ENCODE data around the gene ZNF334.

ZNF334 gene

DNA sequence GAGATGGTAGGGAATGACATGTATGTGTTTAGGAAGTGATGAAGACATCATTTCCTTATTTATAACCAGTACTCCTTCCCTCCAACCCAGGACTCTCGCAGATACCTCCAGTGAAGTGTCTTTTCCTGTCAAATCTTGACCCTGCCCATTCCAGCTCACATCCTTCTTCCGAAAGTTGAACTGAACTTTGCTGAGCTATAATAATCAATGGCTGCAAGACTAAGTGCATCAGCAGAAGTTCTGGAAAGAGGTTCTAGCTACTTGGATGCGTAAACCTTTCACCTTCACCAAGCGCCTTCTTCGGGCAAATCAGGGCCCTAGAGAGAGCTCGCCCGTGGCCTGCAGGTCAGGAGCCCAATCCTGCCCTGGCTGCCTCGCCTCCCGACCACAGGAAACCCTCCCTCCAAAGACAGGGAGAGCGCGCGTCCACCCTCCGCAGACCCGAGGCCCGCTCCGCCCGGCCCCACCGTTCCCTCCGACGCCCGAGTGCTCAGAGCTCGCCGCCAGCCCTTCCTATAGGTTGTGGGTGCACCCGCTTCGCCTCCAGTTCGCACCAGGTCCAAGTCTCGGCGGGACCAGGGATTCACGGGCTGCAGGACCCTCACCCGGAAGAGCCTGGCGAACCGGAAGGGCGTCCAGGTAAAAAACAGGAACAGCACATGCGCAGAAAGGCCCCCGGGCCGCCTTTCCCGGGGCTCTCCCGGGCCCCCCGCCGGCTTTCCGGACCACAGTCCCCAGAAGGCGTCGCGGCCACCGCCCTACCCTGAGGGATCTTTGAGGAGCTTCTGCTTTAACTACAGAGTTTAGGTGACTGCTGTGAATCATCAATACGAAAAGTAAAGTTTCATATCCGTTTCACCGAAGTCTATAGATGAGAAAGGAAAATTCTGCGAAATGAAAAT lies at the start of gene ZNF334:
Gene ZNF334, minus strand, starts transcription at position 617 of the 902 bp plus-strand sequence. CDS start 1,457 bp downstream, outside the sequence.
- peak in 43 of 51 donors; percentile 7 to 81 (median 48) for DNase-seq

- DNase-seq = peak in 50 of 51 donors; percentile 29 to 92 (median 72)
Observed at GRCh38 chr20:46562373-46563169, 49.2 kb upstream of the ZNF334 start.

- no peak for DNase-seq
Observed at GRCh38 chr20:46562009-46562372, 48.6 kb upstream of the ZNF334 start.

DNA sequence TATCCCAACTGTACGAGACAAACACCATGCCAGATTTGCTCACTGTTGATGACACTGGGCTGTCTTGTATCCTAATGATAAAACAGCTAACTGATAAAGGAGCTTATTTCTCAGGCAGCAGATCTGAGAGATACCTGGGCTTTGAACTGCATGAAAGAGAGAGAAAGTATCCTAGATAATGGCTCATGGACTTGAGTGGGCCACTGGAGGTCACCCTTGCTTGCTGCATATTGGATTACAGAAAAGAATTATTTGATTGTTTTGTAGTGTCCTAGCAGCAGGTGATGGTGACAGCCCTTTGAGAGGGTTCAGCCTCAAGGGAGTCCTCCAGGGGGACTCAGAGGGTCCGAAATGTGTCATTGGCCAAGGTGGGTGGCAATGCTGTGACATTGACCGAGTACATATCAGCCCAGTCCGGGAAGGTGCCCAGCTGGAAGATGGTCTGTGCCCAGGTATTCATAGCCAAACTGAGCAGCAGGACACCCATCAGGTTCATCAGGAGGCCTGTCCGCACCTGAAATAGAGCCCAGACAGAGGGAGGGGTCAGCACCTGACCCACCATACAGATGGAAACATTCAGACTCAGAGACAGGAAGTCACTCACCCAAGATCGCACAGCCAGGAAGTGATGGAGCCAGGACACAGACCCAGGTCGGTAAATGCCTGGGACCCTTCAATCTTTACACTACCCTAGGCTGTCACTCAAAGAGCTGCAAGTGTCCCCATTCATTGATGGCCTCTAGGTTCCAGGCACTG lies 46.5 kb upstream of the ZNF334 start:
- DNase-seq = peak in 20 of 51 donors; percentile 10 to 58 (median 26)

GRCh38 chr20:46559001-46559400 lies 45.6 kb upstream of the ZNF334 start:
- no peak for DNase-seq

- DNase-seq = peak in 7 of 51 donors; percentile 12 to 54 (median 19)
Observed at GRCh38 chr20:46558511-46558959, 45.2 kb upstream of the ZNF334 start.

GRCh38 chr20:46557231-46557956 lies 44.0 kb upstream of the ZNF334 start:
- DNase-seq = no peak

DNA sequence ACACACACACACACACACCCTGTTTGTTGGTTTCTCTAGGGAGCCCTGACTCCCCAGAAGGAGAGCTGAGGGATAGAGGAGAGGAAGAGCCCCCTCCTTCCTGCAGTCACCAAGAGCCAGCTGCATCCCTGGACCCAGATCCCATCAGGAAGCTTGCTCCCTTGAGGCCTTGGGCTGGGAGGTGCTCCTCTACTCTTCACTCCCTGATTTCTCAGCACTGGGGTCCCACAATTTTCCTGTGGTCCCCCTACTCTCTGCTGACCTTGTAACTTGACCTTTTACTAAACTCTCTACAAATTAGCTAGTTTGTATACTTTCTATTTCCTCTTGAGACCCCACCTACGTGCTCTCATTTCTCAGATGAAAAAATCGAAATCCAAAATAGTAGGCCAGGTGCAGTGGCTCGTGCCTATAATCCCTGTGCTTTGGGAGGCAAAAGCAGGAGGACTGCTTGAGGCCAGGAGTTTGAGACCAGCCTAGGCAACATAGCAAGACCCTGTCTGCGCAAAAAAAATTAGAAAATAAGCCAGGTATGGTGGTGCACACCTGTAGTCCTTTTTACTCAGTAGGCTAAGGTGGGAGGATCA lies 42.1 kb upstream of the ZNF334 start:
- no peak for DNase-seq

- no peak for DNase-seq
Observed at GRCh38 chr20:46554828-46555227, 41.5 kb upstream of the ZNF334 start.

DNA sequence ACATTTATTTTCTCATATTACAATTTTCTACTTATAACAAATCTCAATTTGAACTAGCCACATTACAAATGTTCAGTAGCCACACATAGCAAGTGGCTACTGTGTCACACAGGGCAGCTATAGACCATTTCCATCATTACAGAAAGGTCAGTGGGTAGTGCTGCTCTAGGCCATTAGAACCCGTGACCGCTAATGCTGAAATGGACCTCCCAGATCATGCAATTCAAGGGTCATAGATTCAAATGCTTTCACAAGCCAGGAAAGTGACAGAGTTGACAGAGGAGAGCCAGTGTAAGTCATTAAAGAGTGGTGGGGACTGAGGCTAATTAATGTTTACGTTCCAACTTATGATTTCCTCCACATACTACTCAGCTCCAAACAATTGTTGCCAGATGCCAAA lies 40.6 kb upstream of the ZNF334 start:
- DNase-seq = no peak

- DNase-seq = no peak
Observed at GRCh38 chr20:46552460-46553420, 39.4 kb upstream of the ZNF334 start.

DNA sequence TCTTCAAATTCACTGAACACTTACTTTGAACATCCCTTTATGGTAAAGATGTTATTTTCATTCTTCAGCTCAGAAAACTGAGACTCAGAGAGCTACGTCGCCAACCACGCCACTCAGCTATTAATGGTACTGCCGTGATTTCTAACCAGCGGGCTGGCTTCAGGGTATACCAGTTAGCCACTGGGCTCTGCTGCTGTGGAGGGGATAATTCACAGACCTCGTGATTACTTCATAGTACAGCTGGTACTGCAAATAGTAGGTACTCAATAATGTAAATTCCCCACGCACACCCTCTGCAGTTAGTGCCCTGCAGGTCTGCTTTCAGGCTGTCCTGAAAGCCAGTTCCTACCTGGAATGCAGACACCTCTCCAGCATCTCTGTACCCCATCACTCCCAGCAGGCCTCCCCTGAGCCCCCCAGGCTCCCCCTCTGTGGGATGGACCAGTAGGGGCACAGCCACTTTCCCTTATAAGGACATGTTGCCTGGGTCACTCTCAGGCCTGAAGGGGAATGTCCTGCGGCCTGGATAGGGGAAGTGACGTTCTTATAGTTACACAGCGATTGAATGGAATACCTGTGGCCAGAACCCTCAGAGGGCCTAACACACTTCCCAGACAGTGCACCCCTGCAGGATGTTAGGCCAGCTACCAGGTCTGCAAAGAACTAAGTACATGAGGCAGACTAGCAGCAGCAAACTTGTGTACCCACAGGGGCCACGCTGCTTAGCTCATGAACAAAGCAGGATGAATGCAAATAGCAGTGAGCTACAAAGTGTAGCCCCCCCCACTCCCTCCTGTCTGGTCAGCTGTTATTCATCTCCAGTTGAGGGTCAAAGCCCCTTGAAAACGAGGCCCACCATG lies 38.4 kb upstream of the ZNF334 start:
- no peak for DNase-seq

DNA sequence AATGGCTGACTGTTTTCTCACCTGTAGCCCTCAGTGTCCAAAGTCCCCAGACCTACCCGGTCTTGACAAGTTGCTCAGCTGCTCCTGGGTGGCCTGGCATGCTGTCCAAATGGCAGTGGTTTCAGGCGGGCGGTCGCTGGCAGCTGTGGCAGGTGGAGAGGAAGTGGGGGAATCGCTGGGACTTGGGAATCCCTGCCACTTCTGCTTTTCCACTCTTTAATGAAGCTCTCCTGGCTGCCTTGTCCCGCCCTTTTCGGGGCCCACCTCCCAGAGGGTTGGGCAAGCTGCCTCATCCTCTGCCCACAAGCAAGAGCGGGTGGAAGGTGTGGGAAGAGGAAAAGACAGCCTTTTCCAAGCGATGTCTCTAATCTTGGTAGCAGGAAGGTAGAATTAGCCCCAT lies 37.1 kb upstream of the ZNF334 start, which contains the start of gene OCSTAMP:
Gene OCSTAMP, minus strand, starts transcription at position 194 of the 400 bp plus-strand sequence. Its CDS starts 94 bp downstream, at position 100.
- DNase-seq = no peak

GRCh38 chr20:46549188-46549972 lies 36.0 kb upstream of the ZNF334 start:
- no peak for DNase-seq

GRCh38 chr20:46548688-46549087 lies 35.3 kb upstream of the ZNF334 start:
- no peak for DNase-seq

- no peak for DNase-seq
Observed at GRCh38 chr20:46547995-46548394, 34.6 kb upstream of the ZNF334 start.

DNA sequence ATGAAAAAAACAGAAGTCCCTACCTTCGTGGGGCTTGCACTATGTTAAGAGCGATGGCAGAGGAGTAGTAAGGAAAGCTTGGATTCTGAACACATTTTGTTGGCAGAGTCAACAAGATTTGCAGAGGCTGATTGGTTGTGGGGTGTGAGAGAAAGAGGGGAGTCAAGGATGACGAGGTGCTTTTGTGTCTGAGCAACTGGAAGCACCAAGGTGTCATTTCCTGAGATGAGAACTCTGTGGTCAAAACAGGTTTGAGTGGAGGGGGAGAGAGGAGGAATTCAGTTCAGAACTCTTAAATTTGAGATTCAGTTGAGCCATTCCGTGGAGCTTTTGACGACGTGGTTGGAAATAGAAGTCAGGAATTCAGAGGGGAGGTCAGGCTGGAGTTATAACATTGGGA lies 33.6 kb upstream of the ZNF334 start:
- no peak for DNase-seq

Measured in hypothalamus (tissue), 51 donors.